Measurements from ENCODE around the gene RPS18. TPM values are rescaled to one million over a fixed set of nuclear protein-coding genes. Genes with fewer than 3 reads are reported as not detected.

RPS18 gene
- polyA plus RNA-seq, 1 of the 3 experiments (the other 2 are of a cell fraction), result 12,112 TPM

DNA sequence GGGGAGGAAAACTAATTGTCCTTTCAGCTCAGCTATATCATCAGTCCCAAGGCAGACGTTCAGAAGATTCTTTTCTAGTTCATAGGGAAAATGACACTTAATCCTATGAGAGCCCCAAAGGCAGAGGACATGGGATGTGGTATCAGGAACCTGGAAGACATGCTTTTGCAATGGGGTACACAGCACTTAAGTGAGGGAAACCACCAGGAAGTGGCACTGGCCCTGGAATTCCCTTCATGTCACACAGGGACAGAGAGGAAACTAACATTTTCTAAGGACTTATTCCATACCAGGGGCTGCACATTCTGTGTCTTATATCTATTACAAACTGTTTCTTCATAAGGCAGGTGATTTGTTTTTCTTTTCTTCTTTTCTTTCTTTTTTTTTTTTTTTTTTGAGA is 28.4 kb upstream of the RPS18 start:
- no peak for DNase-seq
- Histone ChIP-seq H3K9ac (no peak overlapping the region), H3K9me2 (no peaks in the 10 kb centered on the region), H3K4me3 (ENCODE audit: low read depth in 2 of 2, low read length in 1 of 2) (no peak overlapping the region), H2AFZ (ENCODE audit: low read depth) (no peak overlapping the region), H3F3A (replicated peaks; ENCODE audit: insufficient read depth) (peaks cover 2% of the 10 kb centered on the region), H3K36me3 (replicated peaks in 1 of 2; ENCODE audit: control insufficient read depth in 1 of 2, insufficient read depth in 2 of 2, low read length in 1 of 2) (no peaks in the 10 kb centered on the region), H3K27me3 (ENCODE audit: insufficient read depth) (peaks cover 22% of the 10 kb centered on the region; the same call in 1 of the 2 replicates), H4K20me1 (ENCODE audit: insufficient read depth) (no peaks in the 10 kb centered on the region), H3K27ac (ENCODE audit: low read depth in 2 of 2, low read length in 1 of 2) (no peak overlapping the region), H3K4me1 (ENCODE audit: control insufficient read depth in 1 of 2, insufficient read depth in 2 of 2, low read depth in 1 of 2, low read length in 1 of 2) (peaks cover 5% of the 10 kb centered on the region in 2 experiments; a peak in 2 of 4 replicates), H3K4me2 (no peak overlapping the region), H3K79me2 (ENCODE audit: insufficient read depth) (no peaks in the 10 kb centered on the region), H3K9me3 (no peaks in the 10 kb centered on the region)
- 0% methylated on average over 1 of the region's 1 CpG for WGBS (ENCODE audit: low lambda C conversion rate)
- ChIA-PET POLR2A (no interaction called here), CTCF (no interaction called here)
- TF ChIP-seq, protein P1, sequence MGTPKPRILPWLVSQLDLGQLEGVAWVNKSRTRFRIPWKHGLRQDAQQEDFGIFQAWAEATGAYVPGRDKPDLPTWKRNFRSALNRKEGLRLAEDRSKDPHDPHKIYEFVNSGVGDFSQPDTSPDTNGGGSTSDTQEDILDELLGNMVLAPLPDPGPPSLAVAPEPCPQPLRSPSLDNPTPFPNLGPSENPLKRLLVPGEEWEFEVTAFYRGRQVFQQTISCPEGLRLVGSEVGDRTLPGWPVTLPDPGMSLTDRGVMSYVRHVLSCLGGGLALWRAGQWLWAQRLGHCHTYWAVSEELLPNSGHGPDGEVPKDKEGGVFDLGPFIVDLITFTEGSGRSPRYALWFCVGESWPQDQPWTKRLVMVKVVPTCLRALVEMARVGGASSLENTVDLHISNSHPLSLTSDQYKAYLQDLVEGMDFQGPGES (IDR thresholded peaks at IDR 0.05; ENCODE audit: low read depth, low read length), result no peak
- TF ChIP-seq, protein P2, sequence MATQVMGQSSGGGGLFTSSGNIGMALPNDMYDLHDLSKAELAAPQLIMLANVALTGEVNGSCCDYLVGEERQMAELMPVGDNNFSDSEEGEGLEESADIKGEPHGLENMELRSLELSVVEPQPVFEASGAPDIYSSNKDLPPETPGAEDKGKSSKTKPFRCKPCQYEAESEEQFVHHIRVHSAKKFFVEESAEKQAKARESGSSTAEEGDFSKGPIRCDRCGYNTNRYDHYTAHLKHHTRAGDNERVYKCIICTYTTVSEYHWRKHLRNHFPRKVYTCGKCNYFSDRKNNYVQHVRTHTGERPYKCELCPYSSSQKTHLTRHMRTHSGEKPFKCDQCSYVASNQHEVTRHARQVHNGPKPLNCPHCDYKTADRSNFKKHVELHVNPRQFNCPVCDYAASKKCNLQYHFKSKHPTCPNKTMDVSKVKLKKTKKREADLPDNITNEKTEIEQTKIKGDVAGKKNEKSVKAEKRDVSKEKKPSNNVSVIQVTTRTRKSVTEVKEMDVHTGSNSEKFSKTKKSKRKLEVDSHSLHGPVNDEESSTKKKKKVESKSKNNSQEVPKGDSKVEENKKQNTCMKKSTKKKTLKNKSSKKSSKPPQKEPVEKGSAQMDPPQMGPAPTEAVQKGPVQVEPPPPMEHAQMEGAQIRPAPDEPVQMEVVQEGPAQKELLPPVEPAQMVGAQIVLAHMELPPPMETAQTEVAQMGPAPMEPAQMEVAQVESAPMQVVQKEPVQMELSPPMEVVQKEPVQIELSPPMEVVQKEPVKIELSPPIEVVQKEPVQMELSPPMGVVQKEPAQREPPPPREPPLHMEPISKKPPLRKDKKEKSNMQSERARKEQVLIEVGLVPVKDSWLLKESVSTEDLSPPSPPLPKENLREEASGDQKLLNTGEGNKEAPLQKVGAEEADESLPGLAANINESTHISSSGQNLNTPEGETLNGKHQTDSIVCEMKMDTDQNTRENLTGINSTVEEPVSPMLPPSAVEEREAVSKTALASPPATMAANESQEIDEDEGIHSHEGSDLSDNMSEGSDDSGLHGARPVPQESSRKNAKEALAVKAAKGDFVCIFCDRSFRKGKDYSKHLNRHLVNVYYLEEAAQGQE (IDR thresholded peaks at IDR 0.05; ENCODE audit: low read depth, low read length), result no peak
- TF ChIP-seq EP300 (IDR thresholded peaks at IDR 0.05; ENCODE audit: borderline replicate concordance in 1 of 2, low read depth in 1 of 2, low read length in 1 of 2) (no peak), TAF1 (IDR thresholded peaks at IDR 0.05; ENCODE audit: borderline replicate concordance, low read depth, low read length) (no peak), ELF1 (IDR thresholded peaks at IDR 0.05) (no peak), YY1 (IDR thresholded peaks at IDR 0.05; ENCODE audit: low read depth) (no peak), MXI1 (IDR thresholded peaks at IDR 0.05; ENCODE audit: low read depth, low read length) (no peak), NFIC (IDR thresholded peaks at IDR 0.05; ENCODE audit: borderline replicate concordance) (no peak), TCF12 (IDR thresholded peaks at IDR 0.05) (no peak), TEAD4 (IDR thresholded peaks at IDR 0.05; ENCODE audit: borderline replicate concordance, insufficient read depth) (no peak), POLR2AphosphoS5 (IDR thresholded peaks at IDR 0.05; ENCODE audit: low read depth, low read length) (no peak), RAD21 (IDR thresholded peaks at IDR 0.05; ENCODE audit: low read length) (no peak), CHD2 (IDR thresholded peaks at IDR 0.05; ENCODE audit: low read length, partially characterized antibody) (no peak), RXRA (IDR thresholded peaks at IDR 0.05; ENCODE audit: borderline replicate concordance, low read depth) (no peak), GABPA (IDR thresholded peaks at IDR 0.05; ENCODE audit: low read depth) (no peak), FOXJ3 (CRISPR knock-in tag; IDR thresholded peaks at IDR 0.05) (no peak)
- TF ChIP-seq, protein P3, sequence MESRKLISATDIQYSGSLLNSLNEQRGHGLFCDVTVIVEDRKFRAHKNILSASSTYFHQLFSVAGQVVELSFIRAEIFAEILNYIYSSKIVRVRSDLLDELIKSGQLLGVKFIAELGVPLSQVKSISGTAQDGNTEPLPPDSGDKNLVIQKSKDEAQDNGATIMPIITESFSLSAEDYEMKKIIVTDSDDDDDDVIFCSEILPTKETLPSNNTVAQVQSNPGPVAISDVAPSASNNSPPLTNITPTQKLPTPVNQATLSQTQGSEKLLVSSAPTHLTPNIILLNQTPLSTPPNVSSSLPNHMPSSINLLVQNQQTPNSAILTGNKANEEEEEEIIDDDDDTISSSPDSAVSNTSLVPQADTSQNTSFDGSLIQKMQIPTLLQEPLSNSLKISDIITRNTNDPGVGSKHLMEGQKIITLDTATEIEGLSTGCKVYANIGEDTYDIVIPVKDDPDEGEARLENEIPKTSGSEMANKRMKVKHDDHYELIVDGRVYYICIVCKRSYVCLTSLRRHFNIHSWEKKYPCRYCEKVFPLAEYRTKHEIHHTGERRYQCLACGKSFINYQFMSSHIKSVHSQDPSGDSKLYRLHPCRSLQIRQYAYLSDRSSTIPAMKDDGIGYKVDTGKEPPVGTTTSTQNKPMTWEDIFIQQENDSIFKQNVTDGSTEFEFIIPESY (IDR thresholded peaks at IDR 0.05; ENCODE audit: borderline replicate concordance, low read depth), result no peak
